AG08396 (cell line): ENCODE data around the gene DAAM2.
A peak's percentile ranks its signal among the peaks of the same experiment; 100 is the strongest.

ENCODE experiments used
- DNase-seq: peaks from one replicate; pipeline ENCODE4 v3.0.0; 2012; ENCODE audit warnings: low spot score, mixed read lengths

DAAM2 gene

GRCh38 chr6:39931607-39932006 is 139.4 kb downstream of the DAAM2 start:
- no peak for DNase-seq

DNA sequence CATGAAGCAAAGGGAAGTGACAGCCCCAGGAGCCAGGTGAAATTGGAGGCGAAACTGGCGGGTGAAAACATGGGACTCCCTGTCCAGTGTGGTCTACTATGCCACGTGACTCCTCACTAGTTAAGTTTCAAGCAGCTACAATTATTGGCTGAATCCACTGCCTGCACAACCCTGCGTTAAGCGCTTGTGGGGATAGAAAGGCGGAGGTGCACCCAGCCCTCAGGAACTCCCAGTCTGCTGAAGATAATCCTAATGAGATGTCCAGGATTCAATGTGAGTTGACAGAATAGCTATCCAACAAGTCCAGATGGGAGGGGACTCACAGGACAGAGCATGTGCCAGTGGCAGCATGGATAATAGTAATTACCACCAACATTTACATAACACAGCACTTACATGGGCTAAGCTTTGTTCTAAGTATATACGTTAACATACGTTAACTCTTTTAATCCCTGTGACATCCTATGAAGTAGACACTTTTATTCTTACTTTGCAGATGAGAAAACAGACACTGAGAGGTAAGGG is 140.3 kb downstream of the DAAM2 start:
- DNase-seq = no peak

DNA sequence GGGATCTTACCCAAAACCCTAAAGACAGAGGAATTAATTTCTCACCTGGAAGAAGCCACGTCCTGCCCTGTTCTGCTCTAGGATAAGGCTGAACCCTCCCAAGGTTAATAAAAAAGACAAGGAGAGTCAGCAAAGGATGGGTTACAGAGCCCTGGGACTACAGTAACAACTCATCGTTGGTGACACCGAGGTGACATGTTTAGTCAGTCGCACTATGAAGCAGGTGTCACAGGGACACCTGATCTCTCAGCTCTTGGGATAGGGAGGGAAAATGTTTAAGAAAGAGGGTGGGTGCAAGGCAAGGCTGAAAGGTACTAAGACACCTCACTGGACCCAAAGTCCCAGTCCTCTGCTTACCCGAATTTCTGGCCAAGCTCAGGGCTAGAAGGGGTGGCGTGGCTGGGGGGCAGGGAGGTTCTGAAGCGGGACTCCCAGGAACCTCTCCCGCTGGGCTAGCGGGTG is 141.5 kb downstream of the DAAM2 start:
- no peak for DNase-seq

GRCh38 chr6:39934131-39934757 is 142.1 kb downstream of the DAAM2 start, which contains the start of gene MOCS1:
Gene MOCS1, minus strand, starts transcription at chr6:39934462. Its CDS starts 45 bp downstream, at chr6:39934417.
- DNase-seq = peak; percentile 92

- DNase-seq = no peak
Measured at GRCh38 chr6:39935241-39935640, 143.1 kb downstream of the DAAM2 start.

DNA sequence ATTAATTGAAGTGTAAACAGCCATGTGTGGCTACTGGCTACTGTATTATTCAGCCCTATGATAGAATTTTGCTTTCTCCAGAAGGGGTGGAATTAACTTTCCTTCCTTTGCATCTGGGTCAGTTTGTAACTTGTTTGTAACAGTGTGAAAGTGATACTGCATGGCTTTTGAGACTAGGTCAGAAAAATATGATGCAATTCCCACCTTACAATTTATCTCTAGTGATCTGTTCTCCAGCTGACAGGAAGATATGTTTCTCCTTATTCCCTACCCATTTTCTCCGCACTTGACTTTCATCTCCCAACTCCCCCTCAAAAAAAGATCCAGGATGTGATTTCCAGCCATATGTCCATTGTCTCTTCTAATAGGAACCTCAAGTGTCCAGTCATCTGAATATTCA is 144.7 kb downstream of the DAAM2 start:
- no peak for DNase-seq

- DNase-seq = no peak
Measured at GRCh38 chr6:39937686-39938333, 145.6 kb downstream of the DAAM2 start.

DNA sequence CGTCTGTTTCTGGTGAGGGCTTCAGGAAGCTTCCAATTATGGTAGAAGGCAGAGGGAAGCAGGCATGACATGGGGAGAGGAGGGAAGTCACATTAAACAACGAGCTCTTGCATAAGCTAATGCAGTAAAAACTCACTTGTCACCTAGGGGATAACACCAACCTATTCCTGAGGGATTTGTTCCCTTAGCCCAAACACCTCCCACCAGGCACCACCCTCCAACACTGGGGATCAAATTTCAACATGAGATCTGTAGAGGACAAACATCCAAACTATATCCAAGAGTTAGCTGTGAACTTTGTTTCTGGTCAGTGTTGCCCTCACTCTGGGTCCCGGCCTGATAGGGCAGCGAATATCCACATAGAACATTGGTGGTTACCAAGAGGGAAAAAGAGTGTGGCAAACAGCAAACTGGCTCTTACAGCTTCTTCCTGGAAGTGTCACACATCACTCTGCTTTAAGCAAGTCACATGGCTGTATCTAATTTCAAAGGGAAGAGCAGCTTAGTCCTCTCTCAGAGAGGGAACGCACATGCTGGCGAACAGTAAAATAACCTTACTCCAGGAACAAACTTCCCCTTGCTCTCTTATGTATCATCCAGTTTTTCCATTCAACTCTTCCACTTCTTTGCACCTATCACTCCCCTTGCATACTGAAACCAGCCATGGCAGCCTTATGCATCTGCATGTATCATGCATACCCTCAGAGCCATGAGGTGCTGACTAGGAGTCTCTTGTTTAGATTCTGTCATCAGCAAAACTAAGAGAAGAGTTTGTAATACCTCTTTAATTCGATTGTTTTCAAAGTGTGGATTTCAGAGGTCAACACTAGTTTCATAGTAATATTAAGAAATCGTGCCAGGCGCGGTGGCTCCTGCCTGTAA is 146.8 kb downstream of the DAAM2 start:
- DNase-seq = no peak

- DNase-seq = no peak
Measured at GRCh38 chr6:39941138-39941537, 149.0 kb downstream of the DAAM2 start.

GRCh38 chr6:39941820-39942219 is 149.6 kb downstream of the DAAM2 start:
- no peak for DNase-seq

GRCh38 chr6:39942903-39943580 is 150.9 kb downstream of the DAAM2 start:
- DNase-seq = no peak

- no peak for DNase-seq
Measured at GRCh38 chr6:39945626-39946025, 153.4 kb downstream of the DAAM2 start.

DNA sequence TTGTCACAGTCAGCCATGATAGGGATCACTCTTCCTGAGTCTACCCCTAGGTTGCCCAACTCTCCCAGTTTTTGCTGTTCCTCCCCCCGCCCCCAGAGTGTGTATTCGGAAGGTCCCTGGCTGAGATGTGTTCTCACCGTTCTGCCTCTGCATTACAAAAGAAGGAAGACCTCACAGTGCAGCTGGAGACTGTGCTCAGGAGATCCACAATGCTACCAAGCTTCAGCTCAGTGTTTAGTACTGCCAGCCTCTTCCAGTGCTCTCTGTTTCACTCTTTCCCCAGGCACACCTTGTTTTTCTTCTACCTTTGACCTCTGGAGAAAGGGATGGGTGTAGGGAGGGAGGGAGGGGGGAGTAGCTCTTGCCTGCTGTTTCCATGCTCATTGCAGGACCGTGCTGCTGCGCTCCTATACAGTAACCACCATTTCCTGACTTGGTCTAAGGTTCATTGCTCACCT is 155.5 kb downstream of the DAAM2 start:
- no peak for DNase-seq

DNA sequence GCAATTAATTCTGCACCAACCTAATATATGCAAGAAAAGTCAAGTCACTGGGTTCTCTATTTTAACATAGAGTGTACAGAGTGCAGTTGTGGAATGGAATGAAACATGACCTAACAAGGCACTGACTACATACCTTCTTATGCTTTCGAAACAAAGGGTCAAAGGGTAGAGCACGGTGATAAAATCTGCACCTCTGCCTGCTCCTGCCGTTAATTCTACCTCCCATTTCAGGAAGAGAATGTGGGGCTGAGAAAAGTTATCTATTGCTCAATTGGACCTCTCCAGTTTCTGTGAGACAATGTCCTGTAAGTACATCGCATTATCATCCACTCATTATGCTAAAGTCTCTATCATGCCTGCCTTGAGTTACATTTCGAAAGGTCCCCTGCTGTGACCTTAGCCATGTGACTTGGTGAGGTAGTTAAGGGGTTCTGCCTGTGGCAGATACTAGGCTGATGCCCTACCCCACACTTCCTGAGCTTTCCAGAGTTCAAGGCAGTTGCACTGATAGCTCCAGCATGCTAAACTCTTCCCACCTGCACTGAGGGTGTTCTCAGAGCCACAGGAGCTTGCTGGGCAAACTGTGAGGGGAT is 156.1 kb downstream of the DAAM2 start:
- no peak for DNase-seq

DNA sequence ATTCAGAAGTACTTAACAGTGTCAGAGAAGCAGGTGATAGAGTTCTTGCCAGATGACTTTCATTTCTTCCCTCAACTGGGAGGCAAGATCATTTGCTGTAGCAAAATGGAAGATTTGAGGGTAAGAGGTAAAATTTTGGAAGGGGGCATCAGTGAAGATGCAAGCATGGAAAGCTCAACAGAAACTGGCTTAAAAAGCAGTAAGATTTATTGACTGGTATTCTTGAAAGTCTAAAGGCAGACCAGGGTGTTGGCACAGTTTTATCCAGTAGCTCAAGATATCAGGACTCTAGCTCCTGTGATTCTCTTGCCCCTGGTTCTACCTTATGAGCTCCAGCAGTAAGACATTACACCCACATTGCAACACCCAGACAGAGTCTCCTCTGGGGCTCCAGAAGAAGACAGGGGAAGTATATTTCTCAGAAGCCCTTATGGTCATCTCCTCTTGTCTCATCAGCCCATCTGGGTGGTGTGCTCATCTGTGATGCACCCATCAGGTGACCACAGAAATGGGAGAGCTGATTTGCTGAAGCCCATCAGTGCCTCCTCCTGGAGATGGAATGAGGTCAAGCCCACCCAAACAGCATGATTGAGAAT is 158.0 kb downstream of the DAAM2 start:
- DNase-seq = no peak

DNA sequence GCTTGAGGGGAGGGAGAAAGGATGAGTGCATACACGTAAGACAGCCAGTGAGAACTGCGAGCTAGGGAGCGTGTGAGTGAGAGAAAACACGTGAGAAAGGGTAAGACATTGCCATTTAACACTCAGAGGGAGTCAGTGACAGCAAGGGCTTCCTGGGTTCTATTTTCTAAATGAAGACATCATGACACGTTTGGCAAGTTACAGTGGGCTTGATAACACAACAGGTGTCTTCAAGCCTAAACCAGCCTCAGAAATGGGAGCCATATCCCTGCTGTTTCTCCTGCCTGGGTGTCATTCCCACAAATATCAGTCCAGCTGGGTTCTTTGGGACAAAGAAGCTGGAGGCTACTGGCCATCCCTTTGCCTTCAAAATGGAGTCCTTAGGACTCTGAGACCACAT is 159.0 kb downstream of the DAAM2 start:
- no peak for DNase-seq

DNA sequence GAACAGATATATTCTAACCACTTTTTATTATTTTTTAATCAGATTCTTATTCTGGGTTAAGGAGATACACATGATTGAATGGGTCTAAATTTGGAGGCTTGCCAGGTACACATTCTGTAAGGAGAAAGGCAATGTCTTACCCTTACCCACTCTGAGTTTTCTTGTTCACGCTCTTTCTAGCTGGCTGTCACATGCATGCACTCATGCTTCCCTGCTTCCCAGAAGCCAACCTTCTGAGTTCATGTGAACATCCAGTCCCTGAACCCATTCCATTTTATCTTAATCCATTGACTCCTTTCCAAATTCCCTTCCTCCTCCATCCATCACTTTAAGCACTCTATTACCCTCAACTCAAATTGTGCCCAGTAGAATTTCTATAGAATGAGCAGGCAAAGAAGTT is 159.5 kb downstream of the DAAM2 start:
- DNase-seq = no peak

DNA sequence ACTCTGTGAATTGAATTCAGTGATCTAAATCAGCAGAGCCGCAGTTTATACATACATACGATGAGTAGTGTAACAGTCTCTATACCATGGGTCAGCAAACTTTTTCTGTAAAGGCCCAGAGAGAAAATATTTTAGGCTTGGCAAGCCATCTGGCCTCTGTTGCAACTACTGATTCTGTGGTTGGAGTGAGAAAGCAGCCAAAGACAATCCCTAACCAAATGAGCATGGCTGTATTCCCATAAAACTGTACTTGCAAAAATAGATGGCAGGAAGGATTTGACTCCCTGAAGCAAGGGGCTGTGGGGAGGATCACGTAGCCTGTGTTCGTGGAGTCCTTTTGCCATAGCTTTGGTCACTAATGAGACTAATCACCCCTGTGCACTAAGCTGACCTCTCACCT is 160.0 kb downstream of the DAAM2 start:
- DNase-seq = no peak

GRCh38 chr6:39953076-39953618 is 161.0 kb downstream of the DAAM2 start:
- no peak for DNase-seq
